ENCODE results near the gene FANCE.
"Not testable (repeated sequence)": the region's sequence is repeated elsewhere in the genome, so short reads cannot be mapped to it uniquely, and the experiment has no call there.

The FANCE gene

GRCh38 chr6:35435074-35435837 is 16.9 kb upstream of the FANCE start:
- DNase-seq, result no peak

GRCh38 chr6:35436071-35436857 is 15.9 kb upstream of the FANCE start:
- DNase-seq, result no peak

DNA sequence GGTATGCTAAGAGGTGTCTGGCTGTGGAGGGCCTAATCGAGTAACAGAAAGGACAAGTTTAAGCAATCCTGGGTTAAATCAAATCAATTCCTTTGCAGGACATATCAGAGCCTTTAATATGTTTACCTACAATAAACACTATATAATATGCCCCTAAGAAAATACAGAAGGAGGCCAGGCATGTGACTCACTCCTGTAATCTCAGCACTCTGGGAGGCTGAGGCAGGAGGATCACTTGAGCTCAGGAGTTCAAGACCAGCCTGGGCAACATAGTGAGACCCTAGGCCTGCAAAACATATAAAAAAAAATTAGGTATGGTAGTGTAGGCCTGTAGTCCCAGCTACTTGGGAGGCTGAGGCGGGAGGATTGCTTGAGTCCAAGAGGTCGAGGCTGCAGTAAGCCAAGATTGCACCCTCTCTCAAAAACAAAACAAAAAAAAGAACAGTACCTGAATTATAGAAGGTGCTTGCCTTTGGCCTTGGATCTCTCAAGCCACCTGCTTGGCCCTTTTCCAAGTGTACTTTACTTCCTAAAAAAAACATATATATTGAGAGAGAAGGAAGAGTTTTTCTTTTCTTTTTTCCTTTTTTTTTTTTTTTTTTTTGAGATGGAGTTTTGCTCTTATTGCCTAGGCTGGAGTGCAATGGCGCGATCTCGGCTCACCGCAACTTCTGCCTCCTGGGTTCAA is 13.6 kb upstream of the FANCE start:
- DNase-seq, result not testable (repeated sequence)

DNA sequence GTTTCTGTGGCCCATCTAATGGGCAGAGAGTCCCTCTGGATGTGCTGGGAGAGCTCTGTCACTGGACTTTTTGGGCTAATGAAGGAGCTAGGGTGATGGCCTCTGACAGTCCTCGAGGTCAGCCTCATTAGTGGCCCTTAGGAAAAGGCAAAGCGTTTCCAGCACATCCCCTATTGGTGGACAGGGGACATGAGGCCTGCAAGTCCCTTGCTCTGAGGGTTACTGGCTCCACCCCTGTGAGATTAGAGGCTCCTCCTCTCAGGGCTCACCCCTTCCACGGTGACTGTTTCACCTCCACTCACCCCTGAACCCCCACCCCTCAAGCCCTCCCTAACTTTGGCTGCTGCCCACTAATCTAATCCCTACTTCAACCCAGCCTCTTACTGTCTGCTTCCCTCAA is 12.8 kb upstream of the FANCE start:
- DNase-seq, result no peak

DNA sequence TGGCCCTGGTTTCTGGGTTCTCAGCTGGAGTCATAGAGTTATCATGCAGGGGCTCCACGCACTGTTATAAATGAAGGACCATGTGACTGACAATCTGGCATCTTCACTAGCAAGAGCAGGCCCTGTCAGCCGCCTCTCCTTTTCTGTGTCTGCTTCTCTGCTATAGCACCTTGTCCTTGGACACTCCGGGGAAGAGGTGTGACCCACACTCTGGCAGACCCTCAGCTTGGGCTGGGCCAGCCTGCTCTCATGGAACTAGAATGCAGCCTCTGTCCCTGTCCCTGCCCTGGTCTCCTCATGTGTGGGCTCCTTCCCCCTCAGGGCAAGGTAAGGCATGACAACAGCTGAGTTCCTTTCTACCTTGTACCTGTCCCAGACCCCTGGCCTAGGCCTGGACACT is 10.9 kb upstream of the FANCE start:
- DNase-seq, result no peak

DNA sequence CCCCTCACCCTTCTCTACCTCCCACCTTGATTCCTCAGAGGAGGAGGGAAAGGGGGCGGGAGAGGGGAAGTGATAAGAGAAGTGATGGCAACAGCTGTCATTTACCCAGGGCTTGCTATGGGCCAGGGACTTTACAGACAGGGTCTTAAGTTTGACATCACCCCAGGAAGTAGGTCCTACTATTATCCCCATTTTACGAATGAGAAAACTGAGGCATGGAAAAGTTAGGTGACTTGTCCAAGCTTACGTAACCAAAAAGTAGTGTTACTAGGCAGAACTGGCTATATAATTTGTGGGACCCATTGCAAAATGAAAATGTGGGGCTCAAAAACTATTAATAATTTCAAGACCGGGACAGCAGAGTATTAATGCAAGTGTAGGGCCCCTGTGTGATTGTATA is 10.5 kb upstream of the FANCE start:
- DNase-seq, result no peak

- DNase-seq, result no peak
Measured at GRCh38 chr6:35442693-35443092, 9.4 kb upstream of the FANCE start.

DNA sequence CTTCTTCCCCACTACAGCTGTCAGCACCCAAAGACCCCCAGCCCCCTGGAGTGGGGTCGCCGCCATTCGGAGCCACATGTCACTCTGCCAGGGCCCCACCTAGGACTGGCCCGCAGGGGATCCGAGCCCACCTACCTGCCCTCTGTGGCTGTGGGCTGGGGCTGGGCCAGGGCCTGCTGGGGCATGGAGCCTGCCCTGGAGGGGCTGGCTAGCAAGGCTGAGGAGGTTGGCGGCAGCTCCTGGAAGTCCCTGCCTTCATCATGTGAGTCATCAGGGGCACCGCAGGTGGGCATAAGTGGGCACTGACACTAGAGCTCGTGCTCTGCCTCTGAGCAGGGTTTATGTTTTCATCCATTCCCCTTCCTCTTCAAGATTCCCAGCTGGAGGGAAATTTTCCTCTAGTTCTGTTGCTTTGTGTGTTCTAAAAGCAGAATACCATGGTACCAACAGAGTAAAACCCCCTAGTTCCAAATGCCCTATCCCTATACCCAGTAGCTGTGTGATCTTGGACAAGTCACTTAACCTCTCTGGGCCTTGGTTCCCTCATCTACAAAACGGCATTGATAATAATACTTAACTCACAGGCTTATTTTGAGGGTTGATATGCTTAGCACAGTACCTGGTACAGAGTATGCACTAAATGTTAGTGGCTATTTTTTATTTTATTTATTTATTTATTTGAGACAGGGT is 8.7 kb upstream of the FANCE start:
- no peak for DNase-seq

DNA sequence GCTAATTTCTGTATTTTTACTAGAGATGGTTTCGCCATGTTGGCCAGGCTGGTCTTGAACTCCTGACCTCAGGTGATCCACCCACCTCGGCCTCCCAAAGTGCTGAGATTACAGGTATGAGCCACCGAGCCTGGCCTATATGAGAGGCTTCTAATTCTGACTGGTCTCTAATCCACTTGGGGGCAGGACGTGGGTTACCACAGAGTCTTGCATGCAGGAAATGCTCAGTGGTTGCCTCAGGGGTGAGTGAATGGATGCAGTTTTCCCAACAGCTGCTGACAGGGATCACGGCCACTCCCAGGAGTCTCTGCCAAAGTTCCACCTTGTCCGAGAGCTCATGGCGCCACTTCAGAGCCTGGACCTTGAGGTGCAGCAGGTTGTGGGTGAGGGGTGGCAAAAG is 6.4 kb upstream of the FANCE start:
- DNase-seq, result no peak

DNA sequence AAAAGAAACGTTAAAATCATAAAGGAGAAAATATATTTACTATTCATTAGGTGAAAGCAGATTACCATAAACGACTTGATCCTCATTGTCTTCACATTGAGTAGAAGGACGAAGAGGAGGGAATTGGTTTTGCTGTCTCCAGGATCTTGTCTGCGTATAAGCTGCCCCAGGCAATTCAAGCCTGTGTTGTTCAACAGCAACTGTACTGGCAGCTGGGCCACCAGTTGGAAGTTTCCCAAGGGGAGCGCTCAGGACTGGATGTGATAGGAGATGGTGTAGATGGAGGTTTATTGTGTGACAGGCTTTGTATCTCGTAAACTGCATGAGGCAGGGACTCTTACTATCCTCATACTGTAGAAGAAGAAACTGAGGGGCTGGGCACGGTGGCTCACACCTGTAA is 3.9 kb upstream of the FANCE start:
- DNase-seq, result no peak

DNA sequence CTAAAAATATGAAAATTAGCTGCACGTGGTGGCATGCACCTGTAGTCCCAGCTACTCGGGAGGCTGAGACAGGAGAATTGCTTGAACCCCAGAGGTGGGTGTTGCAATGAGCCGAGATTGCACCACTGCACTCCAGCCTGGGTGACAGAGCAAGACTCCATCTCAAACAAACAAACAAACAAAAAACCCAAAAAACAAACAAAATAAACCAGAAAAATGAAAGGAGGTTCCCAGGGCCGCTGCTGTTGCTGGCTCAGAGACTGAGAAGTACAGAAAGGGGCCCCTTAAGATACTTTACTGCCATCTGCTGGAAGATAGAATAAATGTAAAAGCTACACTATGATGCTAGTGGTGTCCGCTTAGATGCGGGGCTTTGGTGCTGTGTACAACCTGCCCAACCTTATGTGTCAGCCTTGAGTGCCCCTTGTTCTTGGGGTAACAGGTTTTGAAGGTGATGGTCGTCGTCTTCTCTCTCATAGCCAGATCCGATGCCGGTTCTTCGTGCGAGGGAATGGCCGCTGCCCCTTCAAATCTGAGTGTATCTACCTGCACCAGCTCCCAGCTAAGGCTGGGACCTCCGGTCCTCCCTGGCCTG is 2.8 kb upstream of the FANCE start:
- DNase-seq, result peak; percentile 65

GRCh38 chr6:35451354-35452182 is 570 bp upstream of the FANCE start:
- no peak for DNase-seq

DNA sequence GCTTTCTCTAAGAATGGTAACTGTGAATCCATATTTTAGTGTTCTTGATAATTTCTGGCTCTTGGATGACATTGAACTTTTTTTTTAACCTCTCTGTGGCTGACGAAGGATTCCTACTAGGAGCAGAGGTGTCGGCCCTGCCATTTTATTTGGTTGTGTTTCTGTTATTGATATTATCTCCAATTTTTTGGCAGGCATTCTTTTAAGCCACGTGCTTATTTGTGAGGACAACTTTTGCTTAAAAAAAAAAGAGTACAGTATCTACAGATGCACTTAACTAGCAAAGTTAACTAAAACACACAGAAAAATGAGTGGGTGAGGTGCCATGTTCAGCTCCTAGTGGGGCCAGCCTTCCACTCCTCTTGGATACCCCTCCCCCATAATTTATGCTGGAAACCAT is 1.1 kb downstream of the FANCE start:
- no peak for DNase-seq

- no peak for DNase-seq
Measured at GRCh38 chr6:35454391-35455110, 2.4 kb downstream of the FANCE start.

GRCh38 chr6:35457907-35458306 is 5.8 kb downstream of the FANCE start:
- no peak for DNase-seq

DNA sequence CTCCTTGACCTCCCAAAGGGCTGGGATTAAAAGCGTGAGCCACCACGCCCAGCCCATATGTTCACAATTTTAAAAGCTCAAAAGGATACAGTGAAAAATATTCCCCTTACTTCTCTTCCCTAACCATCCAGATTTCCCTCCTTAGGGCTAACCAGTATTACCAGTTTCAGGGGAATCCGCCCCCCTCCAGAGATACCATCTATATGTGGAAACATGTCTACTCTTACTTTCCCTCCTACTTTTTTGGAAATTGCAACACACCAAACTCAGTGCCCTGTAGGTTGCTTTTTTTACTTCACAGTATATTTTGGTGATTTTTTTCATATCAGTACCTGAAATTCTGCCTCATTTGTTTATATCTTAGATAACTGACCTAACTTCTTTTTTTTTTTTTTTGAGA is 9.1 kb downstream of the FANCE start:
- no peak for DNase-seq

DNA sequence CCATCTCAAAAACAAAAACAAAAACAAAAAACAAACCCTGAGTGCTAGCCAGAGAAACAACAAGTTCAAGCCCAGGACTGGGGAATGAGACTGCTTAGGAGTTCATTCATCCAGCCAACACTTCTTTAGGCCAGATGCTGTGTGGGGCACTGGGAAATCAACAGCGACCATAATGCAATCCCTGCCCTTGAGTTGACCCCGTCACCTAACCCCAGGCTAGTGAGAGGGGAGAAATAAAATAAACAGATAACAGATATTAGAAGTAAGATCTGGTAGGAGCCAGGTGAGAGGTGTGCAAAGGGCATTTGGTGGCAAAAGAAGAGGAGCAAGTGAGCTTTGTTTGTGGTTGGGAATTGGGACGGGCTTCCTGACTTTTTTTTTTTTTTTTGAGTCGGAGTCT is 11.2 kb downstream of the FANCE start:
- no peak for DNase-seq

- DNase-seq, result no peak
Measured at GRCh38 chr6:35465646-35466045, 13.5 kb downstream of the FANCE start.

- peak; percentile 96 for DNase-seq
Measured at GRCh38 chr6:35468181-35468979, 16.2 kb downstream of the FANCE start, which contains the start of gene RPL10A. Gene RPL10A, plus strand, starts transcription at chr6:35468401. Its CDS starts 34 bp downstream, at chr6:35468435.

Data from NCI-H1436 (cell line).